Left ventricle myocardium inferior (tissue), 1 donor: ENCODE measurements around the gene SPATA2L. TPM values are rescaled to one million over a fixed set of nuclear protein-coding genes. Genes with fewer than 3 reads are reported as not detected.

Source experiments
- DNase-seq: peaks from one replicate; pipeline ENCODE4 v3.0.0-alpha.2; 2020
- H3K27ac ChIP-seq: fragments of 200-600 bp; replicated peaks from 2 replicates; pipeline ENCODE4 v1.8.0; 2021
- H3K27me3 ChIP-seq: fragments of 200-600 bp; 2 replicates; pipeline ENCODE4 v1.8.0; 2021; ENCODE audit warnings: low read depth
- H3K36me3 ChIP-seq: fragments of 200-600 bp; 2 replicates; pipeline ENCODE4 v1.8.0; 2021
- H3K4me1 ChIP-seq: fragments of 200-600 bp; 2 replicates; pipeline ENCODE4 v1.8.0; 2021
- H3K4me3 ChIP-seq: fragments of 200-600 bp; 2 replicates; pipeline ENCODE4 v1.8.0; 2021; ENCODE audit warnings: mild to moderate bottlenecking, moderate library complexity
- H3K9me3 ChIP-seq: fragments of 200-600 bp; replicated peaks from 2 replicates; pipeline ENCODE4 v1.8.0; 2021
- CTCF ChIP-seq: fragments of 200-600 bp; IDR thresholded peaks from 2 replicates; pipeline ENCODE4 v1.8.0; 2021; ENCODE audit warnings: antibody characterized with exemption, mild to moderate bottlenecking, borderline replicate concordance
- intact Hi-C: fragments of 100-400 bp; cut with micrococcal nuclease; formaldehyde crosslinking; loops from one replicate; pipeline ENCODE4 v1.11.0; 2022
- total RNA-seq: library from RNA; stranded (reverse); fragmentation: NEBNext Ultra II Directional; extraction: Animal tissue kit (Norgen Biotek cat#: 25700); gene quantifications from one replicate; pipeline ENCODE4 v1.2.1, GENCODE V29; 2021
- donor health status: DM: no; HTN: yes; CAD: no; lungs with severe emphysema.

Gene SPATA2L
- total RNA-seq, 1 donor from 2014 or later = 2.1 TPM

- Histone ChIP-seq H3K36me3 (peaks cover 23% of the 10 kb centered on the region), H3K4me1 (peaks cover 55% of the 10 kb centered on the region), H3K27me3 (no peaks in the 10 kb centered on the region), H3K4me3 (peak within 1 kb of the TSS; percentile 83), H3K27ac (peak within 1 kb of the TSS; percentile 100), H3K9me3 (no peaks in the 10 kb centered on the region)
- intact Hi-C loops = no loop called here
- peak; percentile 89 for DNase-seq
- TF ChIP-seq CTCF = no peak
These were observed 19.5 kb upstream of the SPATA2L start, which contains the start of the genes VPS9D1 and ZNF276 for GRCh38 chr16:89720813-89721545. Gene VPS9D1 (minus strand): TSS chr16:89720898. CDS start chr16:89720861, 37 bp downstream. Gene ZNF276 (plus strand): TSS chr16:89721537. CDS start chr16:89721641, 104 bp downstream.

DNA sequence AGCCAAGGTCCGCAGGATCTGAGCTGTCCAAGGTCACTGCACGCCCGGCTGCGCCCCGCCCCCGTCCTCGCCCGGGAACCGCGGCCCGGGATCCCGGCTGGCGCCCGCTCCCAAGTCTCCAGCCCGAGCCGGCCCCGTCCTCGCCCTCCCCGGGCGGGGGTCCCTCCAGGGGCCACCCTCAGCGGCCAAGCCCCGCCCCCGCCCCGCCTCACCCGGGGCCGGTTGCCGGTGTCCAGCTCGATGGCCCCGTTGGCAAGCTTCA is 19.0 kb upstream of the SPATA2L start:
- no peaks in the 10 kb centered on the region for H3K27me3 ChIP-seq
- peak overlapping the region; percentile 83 for H3K4me3 ChIP-seq
- peaks cover 55% of the 10 kb centered on the region for H3K4me1 ChIP-seq
- peak overlapping the region; percentile 100 for H3K27ac ChIP-seq
- TF ChIP-seq CTCF = no peak
- intact Hi-C loops = no loop called here
- H3K36me3 ChIP-seq = peaks cover 20% of the 10 kb centered on the region
- no peaks in the 10 kb centered on the region for H3K9me3 ChIP-seq
- peak; percentile 62 for DNase-seq

DNA sequence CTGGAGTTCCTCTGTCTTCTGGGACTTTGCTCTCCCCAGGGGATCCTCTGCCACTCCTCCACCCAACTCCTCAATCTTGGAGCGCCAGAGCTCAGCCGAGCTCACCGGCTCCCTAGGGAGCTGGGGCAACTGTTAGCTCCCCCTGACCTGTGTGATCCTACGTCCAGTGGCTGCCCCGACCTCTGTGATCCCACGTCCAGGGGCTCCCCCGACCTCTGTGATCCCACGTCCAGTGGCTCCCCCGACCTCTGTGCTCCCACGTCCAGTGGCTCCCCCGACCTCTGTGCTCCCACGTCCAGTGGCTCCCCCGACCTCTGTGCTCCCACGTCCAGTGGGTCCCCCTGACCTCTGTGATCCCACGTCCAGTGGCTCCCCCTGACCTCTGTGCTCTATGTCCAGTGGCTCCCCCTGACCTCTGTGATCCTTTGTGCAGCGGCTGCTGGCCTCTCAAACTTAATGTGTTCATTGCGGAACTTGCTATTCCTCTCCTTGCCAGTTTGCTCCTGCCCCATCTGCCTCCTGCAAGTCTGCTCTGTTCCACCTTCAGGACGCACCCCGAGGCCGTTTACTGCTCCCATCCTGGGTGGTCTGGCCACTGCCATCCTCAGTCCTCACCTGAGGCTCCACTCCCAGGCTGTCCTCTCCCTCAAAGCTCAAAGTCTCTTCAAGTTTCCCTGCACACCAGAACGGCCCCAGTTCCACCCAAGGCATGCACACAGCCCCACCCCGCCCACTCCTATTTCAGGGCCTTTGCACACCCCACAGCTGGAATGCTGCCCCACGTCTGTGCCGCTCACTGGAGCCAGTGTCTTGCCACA is 16.4 kb upstream of the SPATA2L start:
- intact Hi-C loops = no loop called here
- no peak overlapping the region for H3K4me3 ChIP-seq

DNA sequence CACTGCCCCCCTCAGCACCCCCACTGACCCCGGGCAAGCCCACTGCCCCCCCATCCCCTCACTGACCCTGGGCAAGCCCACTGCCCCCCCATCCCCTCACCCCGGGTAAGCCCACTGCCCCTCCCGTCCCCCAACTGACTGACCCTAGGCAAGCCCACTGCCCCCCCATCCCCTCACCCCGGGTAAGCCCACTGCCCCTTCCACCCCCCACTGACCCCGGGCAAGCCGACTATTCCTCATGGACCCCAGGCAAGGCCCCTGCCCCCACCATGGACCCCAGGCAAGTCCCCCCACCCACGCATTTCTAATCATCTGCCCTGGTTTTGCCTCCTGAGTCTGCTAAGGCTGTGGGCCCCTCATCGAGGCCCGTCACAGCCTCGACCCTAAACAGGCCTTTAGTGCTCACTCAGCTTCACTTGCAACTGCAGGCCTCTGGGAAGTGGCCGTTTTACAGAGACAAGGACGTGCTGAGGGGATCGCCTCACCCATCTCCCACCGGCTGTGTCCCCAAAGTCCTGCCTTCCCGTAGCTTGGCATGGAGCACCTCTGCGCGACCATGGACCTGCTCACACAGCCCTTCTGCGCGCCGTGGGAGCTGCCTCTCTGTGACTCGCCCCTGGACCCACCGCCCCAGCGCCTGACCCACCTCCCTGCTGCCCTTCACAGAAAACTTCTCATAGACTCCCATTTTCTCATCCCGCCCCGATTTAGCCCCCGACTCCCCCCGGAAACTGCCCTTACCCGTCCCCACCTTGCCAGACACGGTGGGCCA is 15.6 kb upstream of the SPATA2L start:
- Histone ChIP-seq H3K4me1 (peaks cover 27% of the 10 kb centered on the region), H3K4me3 (no peak overlapping the region), H3K36me3 (no peaks in the 10 kb centered on the region), H3K9me3 (no peaks in the 10 kb centered on the region), H3K27ac (no peak overlapping the region), H3K27me3 (peaks cover 13% of the 10 kb centered on the region)
- TF ChIP-seq CTCF = no peak
- no peak for DNase-seq
- intact Hi-C loops = no loop called here

More for the DNA sequence above, 16.4 kb upstream of the SPATA2L start:
- H3K4me1 ChIP-seq = peaks cover 32% of the 10 kb centered on the region
- peaks cover 5% of the 10 kb centered on the region for H3K27me3 ChIP-seq
- no peak for DNase-seq
- H3K27ac ChIP-seq = no peak overlapping the region
- no peak for TF ChIP-seq CTCF
- H3K9me3 ChIP-seq = no peaks in the 10 kb centered on the region
- peaks cover under 1% of the 10 kb centered on the region for H3K36me3 ChIP-seq

GRCh38 chr16:89716493-89716892 is 15.0 kb upstream of the SPATA2L start:
- Histone ChIP-seq H3K9me3 (no peaks in the 10 kb centered on the region), H3K27me3 (peaks cover 17% of the 10 kb centered on the region), H3K4me3 (no peak overlapping the region), H3K27ac (no peak overlapping the region), H3K4me1 (peaks cover 27% of the 10 kb centered on the region), H3K36me3 (no peaks in the 10 kb centered on the region)
- intact Hi-C loops = no loop called here
- DNase-seq = no peak
- no peak for TF ChIP-seq CTCF
